GM12878 (cell line): ENCODE measurements around the gene NECTIN1. TPM values are rescaled to one million over a fixed set of nuclear protein-coding genes. Genes with fewer than 3 reads are reported as not detected.

ENCODE experiments used
- ASH2L ChIP-seq: fragments of 300-600, 200-600 bp; sonication (generic); IDR thresholded peaks from 2 replicates; pipeline ENCODE4 v1.6.1; 2017; ENCODE audit warnings: low read depth, mild to moderate bottlenecking, borderline replicate concordance
- ATF3 ChIP-seq: IDR thresholded peaks from 2 replicates; pipeline ENCODE4 v1.6.1; 2011; ENCODE audit warnings: low read depth, mild to moderate bottlenecking, low read length, moderate library complexity, borderline replicate concordance; ENCODE audit errors: extremely low read depth
- BACH1 ChIP-seq: fragments of 450-650 bp; IDR thresholded peaks from 2 replicates; pipeline ENCODE4 v1.6.1; 2017; ENCODE audit warnings: mild to moderate bottlenecking, borderline replicate concordance
- BCL3 ChIP-seq: IDR thresholded peaks from 2 replicates; pipeline ENCODE4 v1.6.1; 2011; ENCODE audit warnings: borderline replicate concordance, low read depth, mild to moderate bottlenecking, moderate library complexity, low read length; ENCODE audit not compliant: insufficient read depth, poor library complexity, severe bottlenecking
- EED ChIP-seq: sonication (generic); IDR thresholded peaks from 2 replicates; pipeline ENCODE4 v1.6.1; 2016; ENCODE audit warnings: antibody characterized with exemption, low read depth
- FOS ChIP-seq: IDR thresholded peaks from 3 replicates; pipeline ENCODE4 v1.6.1; 2011; ENCODE audit warnings: borderline replicate concordance; ENCODE audit not compliant: insufficient read length; ENCODE audit errors: extremely low read depth
- IRF3 ChIP-seq: fragments of 450-650 bp; IDR thresholded peaks from 2 replicates; pipeline ENCODE4 v1.6.1; 2014; ENCODE audit warnings: mild to moderate bottlenecking
- NFXL1 ChIP-seq: fragments of 450-650 bp; IDR thresholded peaks from 2 replicates; pipeline ENCODE4 v1.6.1; 2017; ENCODE audit warnings: antibody characterized with exemption, mild to moderate bottlenecking, borderline replicate concordance
- NFYB ChIP-seq: IDR thresholded peaks from 2 replicates; pipeline ENCODE4 v1.6.1; 2011; ENCODE audit warnings: low read depth, mild to moderate bottlenecking, low read length, improper control_type of control experiment, moderate library complexity; ENCODE audit not compliant: insufficient read depth
- NR2C1 ChIP-seq: fragments of 450-650 bp; IDR thresholded peaks from 2 replicates; pipeline ENCODE4 v1.6.1; 2017; ENCODE audit warnings: antibody characterized with exemption, mild to moderate bottlenecking, moderate library complexity
- POU2F2 ChIP-seq: IDR thresholded peaks from 3 replicates; pipeline ENCODE4 v1.6.1; 2011; ENCODE audit warnings: low read depth, mild to moderate bottlenecking, low read length, borderline replicate concordance
- PRDM15 ChIP-seq: fragments of 450-650 bp; formaldehyde crosslinking; IDR thresholded peaks from 2 replicates; pipeline ENCODE4 v1.4.0; 2020; ENCODE audit warnings: mild to moderate bottlenecking, moderate library complexity
- RB1 ChIP-seq: fragments of 450-650 bp; formaldehyde crosslinking; IDR thresholded peaks from 2 replicates; pipeline ENCODE4 v1.6.1; 2017; ENCODE audit warnings: mild to moderate bottlenecking, borderline replicate concordance
- RCOR1 ChIP-seq: conservative IDR thresholded peaks from 2 replicates; pipeline ENCODE4 v1.6.1; 2012; ENCODE audit warnings: low read depth, low read length, improper control_type of control experiment
- SMAD1 ChIP-seq: fragments of 450-650 bp; IDR thresholded peaks from 2 replicates; pipeline ENCODE4 v1.6.1; 2018; ENCODE audit warnings: mild to moderate bottlenecking, low read depth; ENCODE audit not compliant: partially characterized antibody
- SMAD5 ChIP-seq: IDR thresholded peaks from 2 replicates; pipeline ENCODE4 v1.6.1; 2016; ENCODE audit warnings: antibody characterized with exemption, low read depth
- TARDBP ChIP-seq: IDR thresholded peaks from 2 replicates; pipeline ENCODE4 v1.6.1; 2016; ENCODE audit warnings: borderline replicate concordance
- ZBTB40 ChIP-seq: fragments of 450-650 bp; IDR thresholded peaks from 2 replicates; pipeline ENCODE4 v1.6.1; 2016; ENCODE audit warnings: mild to moderate bottlenecking, moderate library complexity, borderline replicate concordance
- ZNF384 ChIP-seq: IDR thresholded peaks from 2 replicates; pipeline ENCODE4 v1.6.1; 2012; ENCODE audit warnings: low read depth, mild to moderate bottlenecking, low read length, improper control_type of control experiment, borderline replicate concordance
- polyA plus RNA-seq, 11 experiments: library from polyadenylated mRNA; depleted of rRNA in 4 of 11; unstranded in 6 of 11; stranded (reverse) in 5 of 11; fragments of >200 nt; fragmentation: Nextera tagmentation in 4 of 11; fragmentation: Illumina TruSeq in 1 of 11; extraction: Ambion mirVana in 4 of 11; extraction: Trizol in 1 of 11; gene quantifications; 1 replicate in 1 of 11; 2 replicates in 10 of 11; pipeline versions ENCODE4 v1.2.1 to v1.2.3, GENCODE V29; 2011 to 2016; ENCODE audit warnings: inconsistent platforms in 2 of 11, missing spikeins in 2 of 11, low read depth in 1 of 11
- total RNA-seq, 4 experiments: library from RNA; depleted of rRNA in 3 of 4; stranded (reverse); fragments of >200 nt in 3 of 4; fragmentation: Illumina TruSeq in 1 of 4; extraction: Trizol in 1 of 4; gene quantifications; 2 replicates each; pipeline versions ENCODE4 v1.2.1 to v1.2.3, GENCODE V29; 2013 to 2021

The NECTIN1 gene
- total and polyA plus RNA-seq, 10 of the 15 experiments (the other 5 are each of a cell fraction or from before 2014, with no cell fraction given) = 0.97 to 9.2 (median 2.3) TPM

- TF ChIP-seq BCL3 (peak; percentile 50), ZNF384 (peak; percentile 12; the same call in 1 of the 2 replicates), IRF3 (no peak), BACH1 (peak; percentile 91), NR2C1 (no peak), NFYB (peak; percentile 32), FOS (no peak), RB1 (no peak), SMAD5 (no peak), NFXL1 (no peak), ATF3 (no peak), POU2F2 (no peak; the same call in 2 of the 3 replicates), EED (peak; percentile 81), SMAD1 (no peak), RCOR1 (no peak), ZBTB40 (peak; percentile 47; the same call in 1 of the 2 replicates), PRDM15 (CRISPR knock-in tag) (no peak), TARDBP (no peak), ASH2L (no peak)
These were observed 55.2 kb downstream of the NECTIN1 start (continued) for GRCh38 chr11:119673759-119674336.
